ENCODE results near the gene KLHL22.
"Not testable (repeated sequence)": the region's sequence is repeated elsewhere in the genome, so short reads cannot be mapped to it uniquely, and the experiment has no call there.

Gene KLHL22, protein sequence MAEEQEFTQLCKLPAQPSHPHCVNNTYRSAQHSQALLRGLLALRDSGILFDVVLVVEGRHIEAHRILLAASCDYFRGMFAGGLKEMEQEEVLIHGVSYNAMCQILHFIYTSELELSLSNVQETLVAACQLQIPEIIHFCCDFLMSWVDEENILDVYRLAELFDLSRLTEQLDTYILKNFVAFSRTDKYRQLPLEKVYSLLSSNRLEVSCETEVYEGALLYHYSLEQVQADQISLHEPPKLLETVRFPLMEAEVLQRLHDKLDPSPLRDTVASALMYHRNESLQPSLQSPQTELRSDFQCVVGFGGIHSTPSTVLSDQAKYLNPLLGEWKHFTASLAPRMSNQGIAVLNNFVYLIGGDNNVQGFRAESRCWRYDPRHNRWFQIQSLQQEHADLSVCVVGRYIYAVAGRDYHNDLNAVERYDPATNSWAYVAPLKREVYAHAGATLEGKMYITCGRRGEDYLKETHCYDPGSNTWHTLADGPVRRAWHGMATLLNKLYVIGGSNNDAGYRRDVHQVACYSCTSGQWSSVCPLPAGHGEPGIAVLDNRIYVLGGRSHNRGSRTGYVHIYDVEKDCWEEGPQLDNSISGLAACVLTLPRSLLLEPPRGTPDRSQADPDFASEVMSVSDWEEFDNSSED

DNA sequence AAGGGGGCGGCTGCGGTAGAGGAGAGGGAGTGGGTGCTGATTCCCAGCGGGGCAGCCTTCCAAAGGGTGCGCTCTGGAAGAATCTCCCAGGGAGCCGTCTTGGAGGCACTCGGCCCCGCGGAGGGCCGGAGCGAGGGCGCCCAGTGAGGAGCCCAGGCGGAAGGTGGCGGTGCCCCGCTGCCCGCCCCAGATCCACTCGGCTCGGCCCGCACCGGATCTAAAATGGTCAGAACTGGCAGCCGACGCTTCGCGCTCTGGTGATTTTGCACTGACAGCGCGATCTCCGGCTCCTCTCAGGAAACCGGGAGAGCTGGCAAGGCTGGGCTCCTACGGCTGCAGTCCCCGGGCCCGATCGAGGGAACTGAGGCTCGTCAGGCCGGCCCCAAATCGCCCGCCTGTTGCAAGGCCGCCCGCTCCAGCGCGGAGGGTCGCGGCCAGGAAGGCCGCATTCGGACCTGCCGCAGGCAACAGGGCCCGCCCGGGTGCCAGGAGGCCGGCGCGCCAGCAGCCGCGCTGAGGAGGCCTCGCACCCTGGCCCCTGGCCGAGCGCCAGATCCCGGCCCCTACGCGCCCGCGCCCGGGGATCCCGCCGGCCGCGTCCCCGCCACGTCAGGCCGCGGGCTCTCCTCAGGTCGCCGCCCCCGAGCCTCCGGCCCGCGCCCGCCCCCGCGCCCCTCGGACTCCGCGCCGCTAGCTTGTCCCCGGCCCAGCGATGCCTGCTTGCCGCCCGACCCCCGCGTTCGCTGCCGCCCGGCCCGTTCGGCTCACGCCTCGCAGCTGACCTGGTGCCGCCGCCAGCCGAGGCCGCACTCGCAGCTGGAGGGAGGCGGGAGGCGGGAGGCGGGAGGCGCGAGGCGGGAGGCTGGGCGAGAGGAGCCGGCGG lies at the start of gene KLHL22:
Gene KLHL22 (minus strand): TSS at position 818 of the 883 bp plus-strand sequence. CDS start 6,584 bp downstream, outside the sequence.
- peak; percentile 26 for DNase-seq (ENCODE audit: low read depth)
- TF ChIP-seq, protein P1, sequence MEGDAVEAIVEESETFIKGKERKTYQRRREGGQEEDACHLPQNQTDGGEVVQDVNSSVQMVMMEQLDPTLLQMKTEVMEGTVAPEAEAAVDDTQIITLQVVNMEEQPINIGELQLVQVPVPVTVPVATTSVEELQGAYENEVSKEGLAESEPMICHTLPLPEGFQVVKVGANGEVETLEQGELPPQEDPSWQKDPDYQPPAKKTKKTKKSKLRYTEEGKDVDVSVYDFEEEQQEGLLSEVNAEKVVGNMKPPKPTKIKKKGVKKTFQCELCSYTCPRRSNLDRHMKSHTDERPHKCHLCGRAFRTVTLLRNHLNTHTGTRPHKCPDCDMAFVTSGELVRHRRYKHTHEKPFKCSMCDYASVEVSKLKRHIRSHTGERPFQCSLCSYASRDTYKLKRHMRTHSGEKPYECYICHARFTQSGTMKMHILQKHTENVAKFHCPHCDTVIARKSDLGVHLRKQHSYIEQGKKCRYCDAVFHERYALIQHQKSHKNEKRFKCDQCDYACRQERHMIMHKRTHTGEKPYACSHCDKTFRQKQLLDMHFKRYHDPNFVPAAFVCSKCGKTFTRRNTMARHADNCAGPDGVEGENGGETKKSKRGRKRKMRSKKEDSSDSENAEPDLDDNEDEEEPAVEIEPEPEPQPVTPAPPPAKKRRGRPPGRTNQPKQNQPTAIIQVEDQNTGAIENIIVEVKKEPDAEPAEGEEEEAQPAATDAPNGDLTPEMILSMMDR (conservative IDR thresholded peaks at IDR 0.05; ENCODE audit: control insufficient read depth, insufficient read depth, low read depth, low read length): no peak
- peak within 1 kb of the TSS; percentile 71 for H3K4me3 ChIP-seq (ENCODE audit: control insufficient read depth, low read depth, low read length)

DNA sequence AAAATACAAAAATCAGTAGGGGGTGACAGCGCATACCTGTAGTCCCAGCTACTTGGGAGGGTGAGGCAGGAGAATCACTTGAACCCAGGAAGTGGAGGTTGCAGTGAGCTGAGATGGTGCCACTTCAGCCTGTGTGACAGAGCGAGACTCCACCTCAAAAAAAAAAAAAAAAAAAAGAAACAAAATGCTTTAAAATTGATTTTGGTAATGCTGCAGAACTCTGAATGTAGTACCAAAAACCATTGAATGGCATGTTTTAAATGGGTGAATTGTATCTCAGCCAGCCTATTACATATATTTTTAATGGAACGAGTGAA lies 49.7 kb upstream of the KLHL22 start:
- DNase-seq (ENCODE audit: low read depth); H3K4me3 ChIP-seq (ENCODE audit: control insufficient read depth, low read depth, low read length): not testable (repeated sequence)

DNA sequence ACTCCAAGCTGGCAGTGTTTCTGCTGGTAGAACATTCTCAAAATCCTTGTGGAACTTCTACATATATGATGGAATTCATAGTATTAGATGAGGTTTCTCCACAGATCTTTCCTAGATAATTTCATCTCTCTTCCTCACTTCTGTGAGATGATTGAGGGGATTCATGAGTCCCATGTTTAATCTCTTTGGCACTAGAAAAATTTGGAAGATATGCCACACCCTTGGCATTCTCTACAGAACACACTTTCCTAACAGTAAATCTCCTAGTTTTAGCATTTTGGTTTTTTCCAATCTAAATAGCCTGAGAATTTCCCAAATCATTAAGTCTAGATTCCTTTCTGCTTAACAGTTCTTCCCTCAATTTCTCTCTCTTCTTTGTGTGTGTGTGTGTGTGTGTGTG lies 47.1 kb upstream of the KLHL22 start:
- DNase-seq (ENCODE audit: low read depth): no peak
- TF ChIP-seq, protein P1 (conservative IDR thresholded peaks at IDR 0.05; ENCODE audit: control insufficient read depth, insufficient read depth, low read depth, low read length): no peak
- H3K4me3 ChIP-seq (ENCODE audit: control insufficient read depth, low read depth, low read length): no peak overlapping the region

DNA sequence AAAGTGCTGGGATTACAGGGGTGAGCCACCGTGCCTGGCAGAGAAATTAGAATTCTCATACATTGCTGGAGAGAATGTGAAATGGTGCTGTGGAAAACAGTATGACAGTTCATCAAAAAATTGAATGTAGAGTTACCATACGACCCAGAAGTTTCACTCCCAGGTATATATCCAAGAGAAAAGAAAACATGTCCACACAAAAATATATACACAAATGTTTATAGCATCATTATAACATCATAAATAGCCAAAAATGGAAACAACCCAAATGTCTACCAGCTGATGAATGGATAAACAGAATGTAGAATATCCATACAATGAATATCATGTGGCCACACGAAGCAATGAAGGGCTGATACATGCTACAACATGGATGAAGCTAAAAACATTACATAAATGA lies 46.5 kb upstream of the KLHL22 start:
- TF ChIP-seq, protein P1 (conservative IDR thresholded peaks at IDR 0.05; ENCODE audit: control insufficient read depth, insufficient read depth, low read depth, low read length): no peak
- DNase-seq (ENCODE audit: low read depth): no peak
- H3K4me3 ChIP-seq (ENCODE audit: control insufficient read depth, low read depth, low read length): no peak overlapping the region

DNA sequence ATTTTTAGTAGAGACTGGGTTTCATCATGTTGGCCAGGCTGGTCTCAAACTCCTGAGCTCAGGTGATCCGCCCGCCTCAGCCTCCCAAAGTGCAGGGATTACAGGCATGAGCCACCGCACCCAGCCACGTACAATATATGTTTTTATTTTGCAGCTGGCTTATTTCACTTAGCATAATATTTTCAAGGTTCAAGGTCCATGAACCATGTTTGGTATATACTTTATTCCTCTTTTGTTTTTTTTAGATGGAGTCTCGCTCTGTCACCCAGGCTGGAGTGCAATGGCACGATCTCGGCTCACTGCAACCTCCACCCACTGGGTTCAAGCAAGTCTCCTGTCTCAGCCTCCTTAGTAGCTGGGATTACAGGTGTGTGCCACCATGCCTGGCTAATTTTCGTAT lies 43.3 kb upstream of the KLHL22 start:
- H3K4me3 ChIP-seq (ENCODE audit: control insufficient read depth, low read depth, low read length); DNase-seq (ENCODE audit: low read depth): not testable (repeated sequence)

DNA sequence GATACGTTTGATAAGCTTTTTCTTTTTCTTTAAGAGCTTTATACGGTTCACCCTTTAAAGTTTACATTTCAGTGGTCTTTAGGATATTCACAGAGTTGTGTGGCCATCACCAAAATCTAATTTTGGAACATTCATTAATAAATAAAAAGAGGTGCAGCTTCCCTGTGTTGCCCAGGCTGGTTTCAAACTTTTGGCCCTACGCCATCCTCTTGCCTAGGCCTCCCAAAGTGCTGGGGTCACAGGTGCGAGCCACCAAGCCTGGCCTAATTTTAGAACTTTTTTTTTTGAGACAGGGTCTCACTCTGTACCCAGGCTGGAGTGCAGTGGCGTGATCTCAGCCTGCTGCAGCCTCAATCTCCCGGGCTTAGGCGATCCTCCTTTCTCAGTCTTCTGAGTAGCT lies 42.4 kb upstream of the KLHL22 start:
- no peak for DNase-seq (ENCODE audit: low read depth)
- TF ChIP-seq, protein P1 (conservative IDR thresholded peaks at IDR 0.05; ENCODE audit: control insufficient read depth, insufficient read depth, low read depth, low read length): no peak
- no peak overlapping the region for H3K4me3 ChIP-seq (ENCODE audit: control insufficient read depth, low read depth, low read length)

DNA sequence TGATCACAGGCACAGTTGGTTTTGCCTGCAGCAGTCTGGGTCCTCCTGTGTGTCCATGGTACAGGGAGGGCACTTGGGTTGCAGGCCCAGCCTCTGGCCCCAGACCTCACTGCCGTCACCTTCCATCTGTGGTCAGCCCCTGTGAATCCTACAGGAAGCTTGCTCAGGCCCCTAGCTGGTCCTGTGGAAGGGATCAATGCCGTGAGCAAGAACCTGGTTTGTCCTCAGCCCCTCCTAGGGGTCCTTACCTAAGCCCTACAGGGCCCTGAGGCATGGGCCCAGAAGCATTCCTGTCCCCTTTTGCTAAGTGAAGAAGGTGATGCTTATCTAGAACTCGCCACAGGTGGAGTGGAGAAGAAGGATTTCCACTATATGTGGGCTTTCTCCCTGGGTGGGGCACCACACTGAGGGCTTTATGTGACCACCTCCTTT lies 41.7 kb upstream of the KLHL22 start:
- no peak overlapping the region for H3K4me3 ChIP-seq (ENCODE audit: control insufficient read depth, low read depth, low read length)
- TF ChIP-seq, protein P1 (conservative IDR thresholded peaks at IDR 0.05; ENCODE audit: control insufficient read depth, insufficient read depth, low read depth, low read length): no peak
- no peak for DNase-seq (ENCODE audit: low read depth)

Measured in fibroblast of mammary gland (primary cell).